CD4-positive, alpha-beta T cell treated with Interleukin-17A for 1 hour (primary cell): ENCODE results near the gene NKTR.

Experiments
- DNase-seq: peaks from one replicate; pipeline ENCODE4 v3.0.0-alpha.2; 2020

The NKTR gene

GRCh38 chr3:42662813-42663535, 62.5 kb downstream of the NKTR start:
- DNase-seq = no peak

DNA sequence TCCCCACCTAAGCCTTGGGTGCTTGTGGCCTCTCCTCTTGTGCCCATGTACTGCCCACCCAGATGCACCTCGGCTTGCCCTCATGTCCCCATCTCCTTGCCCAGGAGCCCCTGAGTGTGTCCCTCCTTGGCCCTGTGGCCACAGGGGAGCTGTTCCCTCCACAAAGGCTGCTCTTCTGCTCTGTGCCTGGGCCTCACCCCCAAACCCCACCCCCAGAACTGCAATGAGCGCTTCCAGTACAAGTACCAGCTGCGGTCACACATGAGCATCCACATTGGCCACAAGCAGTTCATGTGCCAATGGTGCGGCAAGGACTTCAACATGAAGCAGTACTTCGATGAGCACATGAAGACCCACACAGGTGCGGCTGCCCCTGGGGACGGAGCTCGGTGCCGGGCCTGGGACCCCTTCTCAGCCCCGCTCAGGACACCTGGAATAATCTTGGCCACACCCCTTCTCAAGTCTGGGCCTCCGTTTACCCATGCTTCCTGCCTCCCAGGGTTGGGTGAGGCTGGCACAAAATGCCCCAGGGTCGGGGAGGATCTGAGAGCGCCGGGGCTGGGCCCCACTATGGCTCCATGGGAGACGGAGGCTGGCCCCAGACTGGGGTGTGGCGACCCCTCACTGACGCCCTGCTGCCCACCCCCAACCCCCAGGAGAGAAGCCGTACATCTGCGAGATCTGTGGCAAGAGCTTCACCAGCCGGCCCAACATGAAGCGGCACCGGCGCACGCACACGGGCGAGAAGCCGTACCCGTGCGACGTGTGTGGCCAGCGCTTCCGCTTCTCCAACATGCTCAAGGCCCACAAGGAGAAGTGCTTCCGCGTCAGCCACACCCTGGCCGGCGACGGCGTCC, 63.3 kb downstream of the NKTR start:
- no peak for DNase-seq

GRCh38 chr3:42664438-42664803, 63.9 kb downstream of the NKTR start:
- DNase-seq = no peak

- DNase-seq = no peak
Measured at GRCh38 chr3:42665050-42665878, 64.8 kb downstream of the NKTR start.

- no peak for DNase-seq
Measured at GRCh38 chr3:42666022-42666421, 65.5 kb downstream of the NKTR start.

- no peak for DNase-seq
Measured at GRCh38 chr3:42666577-42666998, 66.1 kb downstream of the NKTR start.

- DNase-seq = no peak
Measured at GRCh38 chr3:42667096-42667522, 66.6 kb downstream of the NKTR start.

DNA sequence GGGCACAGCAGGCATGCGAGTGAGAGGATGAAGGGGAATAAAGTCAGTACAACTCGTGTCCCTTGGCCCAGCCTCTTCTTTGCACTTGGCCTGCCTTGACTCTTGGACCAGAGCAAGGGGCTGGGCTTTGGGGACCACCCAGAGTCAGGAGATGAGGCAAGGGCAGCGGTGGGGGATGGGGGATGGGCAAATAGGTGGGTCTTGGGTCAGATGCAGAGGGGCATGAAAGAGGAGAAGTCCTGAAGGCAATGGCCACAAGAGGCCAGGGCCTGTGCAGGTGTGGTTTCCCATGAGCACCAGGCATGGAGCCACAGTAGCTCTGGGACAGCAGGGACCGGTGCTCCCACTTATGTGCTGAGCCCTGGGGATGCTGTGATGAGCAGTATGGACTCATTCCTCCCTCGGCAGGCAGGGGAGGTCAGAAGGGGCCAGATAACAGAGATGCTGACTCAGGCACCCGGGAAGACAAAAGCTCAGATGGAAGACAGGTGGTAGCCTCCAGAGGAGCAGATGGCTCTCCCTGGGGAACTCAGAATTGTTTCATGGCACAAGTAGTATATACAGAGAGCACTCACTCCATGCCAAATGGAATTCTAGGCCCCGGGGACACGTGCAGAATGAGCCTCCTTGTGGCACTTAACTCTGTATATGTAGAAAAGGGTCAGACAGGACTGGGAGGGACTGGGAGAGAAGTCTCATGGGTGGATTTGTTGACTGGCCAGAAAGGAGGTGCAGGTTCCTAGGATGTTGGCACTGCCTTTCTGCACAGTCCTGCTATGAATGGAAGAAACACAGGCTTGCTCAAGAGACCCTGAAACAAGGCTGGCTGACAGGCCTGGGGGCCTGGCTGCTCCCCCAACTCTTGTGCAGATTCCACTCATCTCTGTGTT, 67.3 kb downstream of the NKTR start:
- DNase-seq = no peak

- no peak for DNase-seq
Measured at GRCh38 chr3:42668413-42668760, 67.9 kb downstream of the NKTR start.

- DNase-seq = no peak
Measured at GRCh38 chr3:42668793-42669217, 68.3 kb downstream of the NKTR start.

- no peak for DNase-seq
Measured at GRCh38 chr3:42670051-42670576, 69.6 kb downstream of the NKTR start.

- no peak for DNase-seq
Measured at GRCh38 chr3:42670670-42671069, 70.2 kb downstream of the NKTR start.

DNA sequence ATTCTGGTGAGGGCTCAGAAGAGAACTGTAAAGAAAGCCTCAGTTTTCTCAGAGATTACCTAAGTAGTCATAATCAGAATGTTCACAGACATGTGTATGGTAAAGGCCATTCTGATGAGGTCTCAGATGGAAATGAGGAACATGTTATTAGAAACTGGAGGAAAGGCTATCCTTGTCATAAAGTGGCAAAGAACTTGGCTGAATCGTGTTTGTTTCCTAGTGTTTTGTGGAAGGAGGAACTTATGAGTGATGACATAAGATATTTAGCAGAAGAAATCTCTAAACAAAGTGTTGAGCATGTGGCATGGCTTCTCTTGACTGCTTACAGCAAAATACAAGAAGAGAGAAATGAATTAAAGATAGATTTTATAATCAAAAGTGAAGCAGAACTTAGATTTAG, 72.0 kb downstream of the NKTR start:
- no peak for DNase-seq

DNA sequence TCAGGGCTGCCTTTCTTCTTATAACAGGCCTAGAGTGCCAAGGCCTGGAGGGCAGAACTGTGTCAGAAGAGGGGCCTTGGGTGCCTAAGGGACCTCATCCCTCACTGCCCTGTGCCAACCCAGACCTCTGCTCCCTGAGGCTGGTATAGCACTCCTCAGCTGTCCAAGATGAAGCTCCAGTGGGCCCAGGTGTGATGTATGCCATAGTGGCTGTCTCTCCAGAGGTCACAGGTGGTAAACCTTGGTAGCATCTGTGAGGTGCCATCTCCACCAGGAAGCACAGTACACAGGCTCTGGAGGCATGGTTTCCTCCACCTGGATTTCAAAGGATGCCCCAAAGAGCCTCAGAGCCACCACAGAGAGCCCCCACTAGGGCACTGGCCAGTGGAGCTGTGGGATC, 72.6 kb downstream of the NKTR start:
- DNase-seq = no peak

DNA sequence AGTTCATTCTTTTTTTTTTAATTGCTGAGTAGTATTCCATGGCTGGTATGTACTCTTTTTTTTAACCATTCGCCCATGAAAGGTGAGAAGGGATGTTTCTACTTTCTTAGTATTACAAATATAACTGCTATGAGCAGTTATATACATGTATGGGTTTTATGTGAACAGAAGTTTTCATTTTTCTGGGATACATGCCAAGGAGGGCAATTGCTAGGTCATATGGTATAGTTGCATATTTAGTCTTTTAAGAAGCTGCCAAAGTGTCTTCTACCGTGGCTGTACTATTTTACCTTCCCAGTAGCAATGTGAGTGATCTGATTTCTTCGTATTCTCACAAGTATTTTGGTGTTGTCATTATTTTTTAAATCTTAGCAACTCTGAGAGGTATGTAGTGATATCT, 73.7 kb downstream of the NKTR start:
- DNase-seq = no peak

DNA sequence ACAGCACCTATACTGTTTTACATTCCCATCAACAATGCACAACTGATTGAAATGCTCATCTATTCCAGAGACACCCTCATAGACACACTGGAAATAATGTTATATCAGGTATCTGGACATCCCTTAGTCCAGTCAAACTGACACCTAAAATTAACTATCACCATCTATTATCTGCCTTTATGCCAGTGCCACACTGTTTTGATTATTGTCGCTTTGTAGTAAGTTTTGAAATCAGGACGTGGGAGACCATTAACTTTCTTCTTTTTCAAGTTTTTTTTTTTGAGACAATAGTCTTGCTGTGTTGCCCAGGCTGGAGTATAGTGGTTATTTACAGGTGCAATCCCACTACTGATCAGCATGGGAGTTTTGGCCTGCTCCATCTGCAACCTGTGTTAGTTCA, 75.4 kb downstream of the NKTR start:
- DNase-seq = no peak

GRCh38 chr3:42678447-42678846, 78.0 kb downstream of the NKTR start:
- DNase-seq = no peak

- DNase-seq = no peak
Measured at GRCh38 chr3:42680271-42680670, 79.8 kb downstream of the NKTR start.

DNA sequence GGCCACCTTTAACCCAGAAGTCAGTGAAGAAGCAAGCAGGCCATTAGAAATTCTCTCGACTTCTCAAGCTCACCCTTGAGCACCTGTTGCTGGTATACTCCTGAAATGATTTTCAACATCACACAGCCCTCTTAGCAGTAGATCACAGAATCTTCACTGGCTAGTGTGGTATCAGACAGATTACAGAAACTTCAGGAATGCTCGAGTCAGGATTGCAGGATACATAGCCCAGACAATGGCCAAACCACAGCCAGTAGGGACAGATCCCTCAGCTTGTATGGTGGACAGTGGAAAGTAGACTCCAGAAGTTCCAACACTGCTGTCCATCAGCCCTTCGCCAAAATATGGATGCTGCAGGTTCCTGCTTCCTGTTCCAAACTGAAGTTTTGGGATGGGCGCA, 80.3 kb downstream of the NKTR start:
- DNase-seq = no peak

GRCh38 chr3:42681361-42682038, 81.0 kb downstream of the NKTR start:
- DNase-seq = no peak

- no peak for DNase-seq
Measured at GRCh38 chr3:42682301-42683070, 82.0 kb downstream of the NKTR start.
